Measurements from ENCODE around the gene MCTP1. TPM values are rescaled to one million over a fixed set of nuclear protein-coding genes. Genes with fewer than 3 reads are reported as not detected.

MCTP1 gene
- total RNA-seq, 1 donor from 2014 or later, result 3.7 TPM

- Mint-ChIP-seq H3K4me3 (no peak overlapping the region), H3K27ac (no peak overlapping the region), H3K36me3 (no peaks in the 10 kb centered on the region)
Observed at GRCh38 chr5:94776167-94776566, 508.7 kb downstream of the MCTP1 start.

GRCh38 chr5:94775088-94775487 is 509.8 kb downstream of the MCTP1 start:
- peaks cover 24% of the 10 kb centered on the region for H3K4me1 Mint-ChIP-seq
- no peaks in the 10 kb centered on the region for H3F3A ChIP-seq (ENCODE audit: low read depth)
- peaks cover 6% of the 10 kb centered on the region for H3K9me3 Mint-ChIP-seq
- H3K4me3 ChIP-seq, result no peak overlapping the region
- no peaks in the 10 kb centered on the region for H3K4me1 ChIP-seq
- H3K4me2 ChIP-seq, result no peak overlapping the region
- H3K27ac Mint-ChIP-seq, result no peak overlapping the region
- H3K27me3 ChIP-seq, result no peaks in the 10 kb centered on the region
- H3K79me2 ChIP-seq (ENCODE audit: low read depth), result no peaks in the 10 kb centered on the region
- TF ChIP-seq CTCF (IDR thresholded peaks at IDR 0.05) (no peak), EZH2 (IDR thresholded peaks at IDR 0.05) (no peak), EZH2phosphoT487 (IDR thresholded peaks at IDR 0.05) (no peak)
- peaks cover 3% of the 10 kb centered on the region for H3K27me3 Mint-ChIP-seq (ENCODE audit: insufficient read depth, low read depth)
- no peak overlapping the region for H3K4me3 Mint-ChIP-seq
- H3K36me3 ChIP-seq, result no peaks in the 10 kb centered on the region
- H3K9me3 ChIP-seq (ENCODE audit: low read depth), result no peaks in the 10 kb centered on the region
- DNase-seq (ENCODE audit: low spot score), result no peak
- no peaks in the 10 kb centered on the region for H3K36me3 Mint-ChIP-seq
- H3K27ac ChIP-seq, result no peak overlapping the region
- H3K9ac ChIP-seq, result no peak overlapping the region
- H4K20me1 ChIP-seq (ENCODE audit: low read depth), result no peaks in the 10 kb centered on the region
- H2AFZ ChIP-seq (replicated peaks), result no peak overlapping the region

More at GRCh38 chr5:94776167-94776566, 508.7 kb downstream of the MCTP1 start:
- TF ChIP-seq CTCF (IDR thresholded peaks at IDR 0.05), result no peak
- TF ChIP-seq EZH2 (IDR thresholded peaks at IDR 0.05), result no peak
- TF ChIP-seq EZH2phosphoT487 (IDR thresholded peaks at IDR 0.05), result no peak
- DNase-seq (ENCODE audit: low spot score), result no peak
- H3K4me3 ChIP-seq, result no peak overlapping the region
- no peaks in the 10 kb centered on the region for H3K36me3 ChIP-seq
- no peaks in the 10 kb centered on the region for H3K4me1 ChIP-seq
- no peaks in the 10 kb centered on the region for H3K27me3 ChIP-seq
- no peaks in the 10 kb centered on the region for H3K9me3 ChIP-seq (ENCODE audit: low read depth)
- H3K9ac ChIP-seq, result no peak overlapping the region
- H3K27ac ChIP-seq, result no peak overlapping the region
- H3K27me3 Mint-ChIP-seq (ENCODE audit: insufficient read depth, low read depth), result peaks cover 3% of the 10 kb centered on the region
- H3K79me2 ChIP-seq (ENCODE audit: low read depth), result no peaks in the 10 kb centered on the region
- H3K4me1 Mint-ChIP-seq, result peaks cover 24% of the 10 kb centered on the region
- peaks cover 6% of the 10 kb centered on the region for H3K9me3 Mint-ChIP-seq
- H2AFZ ChIP-seq (replicated peaks), result no peak overlapping the region
- no peaks in the 10 kb centered on the region for H4K20me1 ChIP-seq (ENCODE audit: low read depth)
- no peak overlapping the region for H3K4me2 ChIP-seq
- no peaks in the 10 kb centered on the region for H3F3A ChIP-seq (ENCODE audit: low read depth)

- Histone ChIP-seq H3K4me1 (no peaks in the 10 kb centered on the region), H2AFZ (replicated peaks) (no peak overlapping the region), H3K4me2 (no peak overlapping the region), H3K36me3 (no peaks in the 10 kb centered on the region), H4K20me1 (ENCODE audit: low read depth) (no peaks in the 10 kb centered on the region), H3K27me3 (no peaks in the 10 kb centered on the region), H3K9ac (no peak overlapping the region), H3K4me3 (no peak overlapping the region), H3K9me3 (ENCODE audit: low read depth) (no peaks in the 10 kb centered on the region), H3K79me2 (ENCODE audit: low read depth) (no peaks in the 10 kb centered on the region), H3F3A (ENCODE audit: low read depth) (no peaks in the 10 kb centered on the region), H3K27ac (no peak overlapping the region)
- TF ChIP-seq EZH2 (IDR thresholded peaks at IDR 0.05) (no peak), CTCF (IDR thresholded peaks at IDR 0.05) (no peak), EZH2phosphoT487 (IDR thresholded peaks at IDR 0.05) (no peak)
- Mint-ChIP-seq H3K27ac (no peak overlapping the region), H3K9me3 (peaks cover 6% of the 10 kb centered on the region), H3K36me3 (no peaks in the 10 kb centered on the region), H3K4me1 (peaks cover 21% of the 10 kb centered on the region), H3K4me3 (no peak overlapping the region), H3K27me3 (ENCODE audit: insufficient read depth, low read depth) (peaks cover 3% of the 10 kb centered on the region)
- no peak for DNase-seq (ENCODE audit: low spot score)
Observed at GRCh38 chr5:94771742-94772141, 513.2 kb downstream of the MCTP1 start.

Data from neural progenitor cell (in vitro differentiated cells).